GM12878 (cell line): Measurements from ENCODE around the gene SOS1.

Experiments
- POLR2A ChIP-seq: IDR thresholded peaks from 2 replicates; pipeline ENCODE4 v1.6.1; 2011; ENCODE audit warnings: low read depth, mild to moderate bottlenecking, low read length
- TCF3 ChIP-seq: IDR thresholded peaks from 2 replicates; pipeline ENCODE4 v1.6.1; 2012; ENCODE audit warnings: low read depth, mild to moderate bottlenecking, low read length, borderline replicate concordance; ENCODE audit not compliant: insufficient read depth

DNA sequence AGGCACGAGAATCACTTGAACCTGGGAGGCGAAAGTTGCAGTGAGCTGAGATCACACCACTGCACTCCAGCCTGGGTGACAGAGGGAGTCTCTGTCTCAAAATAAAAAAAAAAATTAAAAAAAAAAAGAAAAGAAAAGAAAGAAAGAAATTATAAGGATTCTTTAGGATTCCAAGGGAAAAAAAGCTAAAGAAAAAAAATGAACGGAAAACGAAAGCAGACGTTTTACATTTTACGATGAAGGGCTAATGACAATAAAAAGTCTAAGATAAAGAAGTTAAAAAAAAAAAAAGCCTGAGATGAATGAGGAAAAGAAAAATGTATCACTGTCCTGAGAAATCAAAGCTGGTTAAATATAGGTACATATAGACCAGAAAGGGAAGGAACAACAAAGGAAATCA, 58.5 kb downstream of the SOS1 start:
- no peak for TF ChIP-seq TCF3
- no peak for TF ChIP-seq POLR2A
